ENCODE results near the gene SLC22A2.

The SLC22A2 gene

DNA sequence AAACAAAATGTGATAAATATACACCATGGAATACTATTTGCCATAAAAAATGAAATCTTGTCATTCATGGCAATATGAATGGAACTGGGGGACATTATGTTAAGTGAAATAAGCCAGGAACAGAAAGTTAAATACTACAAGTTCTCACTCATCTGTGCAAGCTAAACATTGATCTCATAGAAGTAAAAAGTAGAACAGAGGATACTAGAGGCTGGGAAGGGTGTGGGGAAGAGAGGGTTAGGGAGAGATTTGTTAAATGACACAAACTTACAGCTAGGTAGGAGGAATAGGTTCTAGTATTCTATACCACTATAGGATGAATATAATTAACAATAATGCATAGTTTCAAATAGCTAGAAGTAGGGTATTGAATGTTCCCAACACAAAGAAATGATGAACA lies 61.0 kb downstream of the SLC22A2 start:
- no peak overlapping the region for H3K4me3 ChIP-seq (ENCODE audit: low read depth, low read length)
- DNase-seq (ENCODE audit: low read depth), result no peak
- in situ Hi-C loops (cut with HindIII; ENCODE audit: low sequenced_read_pairs), result no loop called here
- TF ChIP-seq, protein P1, sequence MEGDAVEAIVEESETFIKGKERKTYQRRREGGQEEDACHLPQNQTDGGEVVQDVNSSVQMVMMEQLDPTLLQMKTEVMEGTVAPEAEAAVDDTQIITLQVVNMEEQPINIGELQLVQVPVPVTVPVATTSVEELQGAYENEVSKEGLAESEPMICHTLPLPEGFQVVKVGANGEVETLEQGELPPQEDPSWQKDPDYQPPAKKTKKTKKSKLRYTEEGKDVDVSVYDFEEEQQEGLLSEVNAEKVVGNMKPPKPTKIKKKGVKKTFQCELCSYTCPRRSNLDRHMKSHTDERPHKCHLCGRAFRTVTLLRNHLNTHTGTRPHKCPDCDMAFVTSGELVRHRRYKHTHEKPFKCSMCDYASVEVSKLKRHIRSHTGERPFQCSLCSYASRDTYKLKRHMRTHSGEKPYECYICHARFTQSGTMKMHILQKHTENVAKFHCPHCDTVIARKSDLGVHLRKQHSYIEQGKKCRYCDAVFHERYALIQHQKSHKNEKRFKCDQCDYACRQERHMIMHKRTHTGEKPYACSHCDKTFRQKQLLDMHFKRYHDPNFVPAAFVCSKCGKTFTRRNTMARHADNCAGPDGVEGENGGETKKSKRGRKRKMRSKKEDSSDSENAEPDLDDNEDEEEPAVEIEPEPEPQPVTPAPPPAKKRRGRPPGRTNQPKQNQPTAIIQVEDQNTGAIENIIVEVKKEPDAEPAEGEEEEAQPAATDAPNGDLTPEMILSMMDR (IDR thresholded peaks at IDR 0.05; ENCODE audit: low read depth, low read length, missing control alignments), result no peak

DNA sequence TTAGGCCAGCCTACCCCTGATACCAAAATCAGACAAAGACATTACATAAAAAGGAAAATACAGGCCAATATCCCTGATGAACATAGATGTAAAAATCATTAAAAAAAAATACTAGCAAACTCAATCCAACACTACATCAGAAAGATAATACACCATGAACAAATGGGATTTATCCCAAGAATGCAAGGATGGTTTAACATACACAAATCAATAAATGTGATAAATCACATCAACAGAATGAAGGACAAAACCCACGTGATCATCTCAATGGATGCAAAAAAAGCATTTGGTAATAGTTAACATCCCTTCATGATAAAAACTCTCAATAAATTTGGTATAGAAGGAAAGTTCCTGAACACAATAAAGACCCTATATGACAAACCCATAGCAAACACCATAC lies 63.8 kb downstream of the SLC22A2 start:
- TF ChIP-seq, protein P1 (IDR thresholded peaks at IDR 0.05; ENCODE audit: low read depth, low read length, missing control alignments), result no peak
- in situ Hi-C loops (cut with HindIII; ENCODE audit: low sequenced_read_pairs), result no loop called here
- DNase-seq (ENCODE audit: low read depth), result no peak
- no peak overlapping the region for H3K4me3 ChIP-seq (ENCODE audit: low read depth, low read length)

DNA sequence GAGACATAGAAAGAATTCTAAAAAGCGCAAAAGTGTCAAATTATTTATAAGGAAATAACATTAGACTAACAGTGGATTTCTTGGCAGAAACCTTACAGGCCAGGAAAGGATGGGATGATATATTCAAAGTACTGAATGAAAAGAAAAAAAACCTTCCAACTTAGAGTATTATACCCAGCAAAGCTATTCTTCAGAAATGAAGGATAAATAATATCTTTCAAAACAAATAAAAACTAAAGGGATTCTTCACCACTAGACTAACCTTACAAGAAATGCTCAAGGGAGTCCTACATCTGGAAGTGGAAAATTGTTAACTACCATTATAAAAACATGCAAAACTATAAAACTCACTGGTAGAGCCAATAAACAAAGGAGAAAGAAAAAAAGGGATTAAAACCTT lies 65.8 kb downstream of the SLC22A2 start:
- DNase-seq (ENCODE audit: low read depth), result no peak
- TF ChIP-seq, protein P1 (IDR thresholded peaks at IDR 0.05; ENCODE audit: low read depth, low read length, missing control alignments), result no peak
- H3K4me3 ChIP-seq (ENCODE audit: low read depth, low read length), result no peak overlapping the region
- in situ Hi-C loops (cut with HindIII; ENCODE audit: low sequenced_read_pairs), result no loop called here

DNA sequence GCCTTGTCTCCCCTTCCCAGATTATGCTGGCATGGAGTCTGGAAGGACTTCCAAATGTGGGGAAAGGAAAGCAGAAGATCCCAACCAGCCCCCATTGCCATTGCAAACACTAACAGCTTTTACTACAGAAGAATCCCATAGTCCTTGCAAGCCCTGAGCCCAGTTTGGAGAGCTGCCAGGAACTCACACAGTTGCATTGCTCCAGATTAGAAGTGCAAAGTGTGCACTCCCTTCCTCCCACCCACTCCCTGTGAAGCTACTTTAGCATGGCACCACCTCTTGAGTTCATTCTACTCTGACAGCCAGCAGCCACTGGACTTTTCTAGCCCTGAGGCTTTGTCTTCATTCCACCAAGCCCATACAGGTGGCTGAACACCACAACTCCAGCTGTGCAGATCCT lies 67.6 kb downstream of the SLC22A2 start:
- TF ChIP-seq, protein P1 (IDR thresholded peaks at IDR 0.05; ENCODE audit: low read depth, low read length, missing control alignments), result no peak
- no peak overlapping the region for H3K4me3 ChIP-seq (ENCODE audit: low read depth, low read length)
- in situ Hi-C loops (cut with HindIII; ENCODE audit: low sequenced_read_pairs), result no loop called here
- no peak for DNase-seq (ENCODE audit: low read depth)

DNA sequence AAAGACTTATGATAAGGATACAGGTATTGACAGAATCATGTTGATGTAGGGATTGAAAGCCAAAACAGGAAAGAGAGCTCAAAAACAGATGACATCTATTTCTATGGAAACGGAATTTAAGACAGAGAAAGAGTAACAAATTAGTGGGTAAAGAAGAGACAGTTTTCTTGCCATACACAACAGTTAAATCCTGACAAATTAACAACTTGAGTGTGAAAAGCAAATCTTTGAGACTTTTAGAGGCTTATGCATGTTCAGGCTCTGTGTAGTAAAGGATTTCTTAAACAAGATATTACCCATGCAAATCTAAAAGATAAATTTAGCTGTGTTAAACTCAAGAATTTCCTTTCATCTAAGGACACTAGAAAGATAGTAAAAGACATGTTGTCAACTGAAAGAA lies 68.5 kb downstream of the SLC22A2 start:
- in situ Hi-C loops (cut with HindIII; ENCODE audit: low sequenced_read_pairs), result no loop called here
- no peak for DNase-seq (ENCODE audit: low read depth)
- TF ChIP-seq, protein P1 (IDR thresholded peaks at IDR 0.05; ENCODE audit: low read depth, low read length, missing control alignments), result no peak
- no peak overlapping the region for H3K4me3 ChIP-seq (ENCODE audit: low read depth, low read length)

DNA sequence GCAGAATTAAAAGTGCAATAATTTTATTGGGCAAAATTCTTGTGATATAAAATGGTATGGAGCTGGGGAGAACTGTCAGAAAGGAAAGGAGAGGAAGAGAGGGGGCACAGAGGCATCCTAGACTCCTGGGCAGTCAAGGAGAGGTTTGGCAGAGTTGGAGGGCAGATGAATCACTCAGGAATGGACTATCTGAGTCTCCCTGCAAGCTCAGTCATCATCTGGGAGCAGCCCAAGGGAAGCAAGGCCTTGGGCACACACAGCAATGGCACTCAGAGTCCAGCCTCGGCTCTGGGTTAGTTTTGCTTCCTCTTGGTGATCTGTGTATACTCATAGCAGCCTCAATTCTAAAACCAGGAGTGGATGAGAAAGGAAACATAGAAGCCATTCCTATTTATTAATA lies 69.8 kb downstream of the SLC22A2 start:
- in situ Hi-C loops (cut with HindIII; ENCODE audit: low sequenced_read_pairs), result no loop called here
- no peak overlapping the region for H3K4me3 ChIP-seq (ENCODE audit: low read depth, low read length)
- TF ChIP-seq, protein P1 (IDR thresholded peaks at IDR 0.05; ENCODE audit: low read depth, low read length, missing control alignments), result no peak
- DNase-seq (ENCODE audit: low read depth), result no peak

DNA sequence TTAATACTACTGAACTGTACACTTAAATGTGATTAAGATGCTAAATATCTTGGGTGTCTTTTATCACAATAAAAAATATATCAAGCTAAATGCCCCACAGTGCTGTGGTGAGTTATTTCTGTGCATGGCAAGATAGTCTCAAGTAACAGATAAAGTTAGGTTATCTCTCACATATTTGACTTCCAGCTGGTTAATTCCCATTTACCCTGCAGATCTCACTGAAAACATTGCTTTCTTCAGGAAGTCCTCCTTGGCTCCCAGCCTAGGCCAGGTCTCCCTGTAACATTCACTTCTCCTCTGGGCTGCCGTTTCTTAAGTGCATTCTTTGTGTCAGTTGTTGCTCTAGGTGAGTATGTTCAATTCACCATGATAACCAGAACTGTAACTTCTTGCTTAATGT lies 77.9 kb downstream of the SLC22A2 start:
- TF ChIP-seq, protein P1 (IDR thresholded peaks at IDR 0.05; ENCODE audit: low read depth, low read length, missing control alignments), result no peak
- no peak for DNase-seq (ENCODE audit: low read depth)

More for the DNA sequence above, 77.9 kb downstream of the SLC22A2 start:
- in situ Hi-C loops (cut with HindIII; ENCODE audit: low sequenced_read_pairs), result no loop called here
- no peak overlapping the region for H3K4me3 ChIP-seq (ENCODE audit: low read depth, low read length)
